ENCODE measurements around the gene RASAL2.
A peak's percentile ranks its signal among the peaks of the same experiment; 100 is the strongest.
"Not testable (repeated sequence)": the region's sequence is repeated elsewhere in the genome, so short reads cannot be mapped to it uniquely, and the experiment has no call there.

RASAL2 gene

DNA sequence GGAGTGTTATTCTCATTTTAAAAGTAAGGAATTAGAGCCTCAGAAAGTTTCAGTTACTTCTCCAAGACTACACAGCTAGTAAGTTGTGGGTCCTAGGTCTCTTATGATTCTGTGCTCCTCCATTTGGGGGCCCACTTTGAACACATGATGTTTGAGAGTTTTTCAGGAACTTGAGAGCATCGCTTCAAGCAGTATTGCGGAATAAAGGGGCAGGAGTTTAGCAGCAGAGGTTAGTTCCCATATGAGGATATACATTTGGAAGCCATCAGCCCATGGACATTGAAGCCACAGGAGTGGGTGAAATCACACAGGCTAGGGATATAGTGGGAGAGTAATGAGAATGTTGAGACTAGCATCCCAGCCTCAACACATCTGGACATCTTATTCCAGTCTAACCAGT, 143.2 kb downstream of the RASAL2 start:
- no peak for DNase-seq (ENCODE audit: low read depth)

DNA sequence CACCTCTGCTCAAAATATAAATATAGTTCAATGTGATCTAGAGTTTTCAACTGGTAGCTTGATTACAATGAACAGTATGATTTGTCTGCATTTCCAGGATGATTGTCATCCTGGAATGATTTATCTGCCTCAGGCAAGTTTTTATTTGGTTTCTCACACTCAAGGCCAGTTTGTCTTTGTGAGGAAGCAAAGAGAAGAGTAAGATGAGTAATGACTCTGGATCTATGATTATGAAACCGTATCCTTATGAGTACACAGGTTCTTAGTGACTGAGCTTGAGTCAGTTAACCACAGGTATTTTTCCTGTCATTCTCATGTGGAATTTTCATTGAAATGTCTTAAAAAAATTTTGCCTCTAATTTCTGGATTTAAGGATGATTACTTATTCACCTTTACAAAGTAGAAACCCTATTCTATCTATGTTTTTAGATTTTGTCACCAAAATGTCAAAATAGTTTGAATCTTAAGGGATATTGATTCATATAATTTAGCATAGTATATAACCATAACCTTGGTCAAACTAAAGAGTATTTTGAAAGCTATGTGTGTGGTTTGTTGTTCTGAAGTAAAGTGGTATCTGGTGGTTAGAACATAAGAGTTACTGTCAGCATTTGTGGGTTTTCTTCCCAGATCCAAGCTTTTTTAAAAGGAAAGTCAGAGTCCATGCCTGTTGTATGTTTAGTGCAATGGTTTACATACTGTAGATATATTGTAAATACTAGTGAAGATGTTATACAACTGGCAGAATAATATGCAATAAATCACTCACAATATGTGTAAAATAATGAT, 145.0 kb downstream of the RASAL2 start:
- DNase-seq (ENCODE audit: low read depth), result peak; percentile 98

DNA sequence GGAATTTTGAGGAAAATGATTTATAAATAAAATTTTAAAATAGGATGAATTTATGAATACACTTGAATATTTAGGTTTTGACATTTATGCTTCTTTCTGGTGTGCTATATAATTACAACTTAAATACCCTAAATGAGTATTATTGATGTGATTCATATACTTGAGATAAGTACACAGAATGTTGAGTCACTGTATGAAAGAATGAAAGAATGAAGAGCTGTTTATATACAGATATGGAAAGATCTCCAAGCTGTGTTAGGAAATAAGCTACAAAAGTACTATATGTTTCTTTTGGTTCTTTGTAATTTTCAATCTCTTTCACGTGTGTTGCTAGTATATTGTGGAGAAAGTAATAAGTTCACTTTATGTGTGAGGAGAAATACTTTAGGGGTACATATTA, 147.2 kb downstream of the RASAL2 start:
- no peak for DNase-seq (ENCODE audit: low read depth)

GRCh38 chr1:178241837-178242236, 147.9 kb downstream of the RASAL2 start:
- DNase-seq (ENCODE audit: low read depth), result no peak

GRCh38 chr1:178243119-178243518, 149.2 kb downstream of the RASAL2 start:
- no peak for DNase-seq (ENCODE audit: low read depth)

- no peak for DNase-seq (ENCODE audit: low read depth)
Observed at GRCh38 chr1:178243890-178244289, 150.0 kb downstream of the RASAL2 start.

DNA sequence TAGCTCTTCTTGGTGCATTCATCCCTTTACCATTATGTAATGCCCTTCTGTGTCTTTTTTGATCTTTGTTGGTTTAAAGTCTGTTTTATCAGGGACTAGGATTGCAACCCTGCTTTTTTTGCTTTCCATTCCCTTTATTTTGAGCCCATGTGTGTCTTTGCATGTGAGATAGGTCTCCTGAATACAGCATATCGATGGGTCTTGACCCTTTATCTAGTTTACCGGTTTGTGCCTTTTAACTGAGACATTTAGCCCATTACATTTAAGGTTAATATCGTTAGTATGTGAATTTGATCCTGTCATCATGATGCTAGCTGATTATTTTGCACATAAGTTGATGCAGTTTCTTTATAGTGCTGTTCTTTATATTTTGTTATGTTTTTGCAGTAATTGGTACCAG, 154.4 kb downstream of the RASAL2 start:
- not testable (repeated sequence) for DNase-seq (ENCODE audit: low read depth)

DNA sequence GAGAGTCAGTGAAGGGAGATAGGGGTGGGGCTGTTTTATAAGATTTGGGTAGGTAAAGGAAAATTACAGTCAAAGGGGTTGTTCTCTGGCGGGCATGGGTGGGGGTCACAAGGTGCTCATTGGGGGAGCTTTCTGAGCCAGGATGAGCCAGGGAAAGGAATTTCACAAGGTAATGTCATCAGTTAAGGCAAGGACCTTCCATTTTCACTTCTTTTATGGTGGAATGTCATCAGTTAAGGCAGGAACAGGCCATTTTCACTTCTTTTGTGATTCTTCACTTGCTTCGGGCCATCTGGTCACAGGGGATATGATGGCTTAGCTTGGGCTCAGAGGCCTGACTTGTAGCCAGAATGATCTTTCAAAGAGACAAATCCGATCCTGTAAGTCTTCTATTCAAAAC, 159.7 kb downstream of the RASAL2 start:
- DNase-seq (ENCODE audit: low read depth), result not testable (repeated sequence)

- no peak for DNase-seq (ENCODE audit: low read depth)
Observed at GRCh38 chr1:178254433-178254832, 160.5 kb downstream of the RASAL2 start.

DNA sequence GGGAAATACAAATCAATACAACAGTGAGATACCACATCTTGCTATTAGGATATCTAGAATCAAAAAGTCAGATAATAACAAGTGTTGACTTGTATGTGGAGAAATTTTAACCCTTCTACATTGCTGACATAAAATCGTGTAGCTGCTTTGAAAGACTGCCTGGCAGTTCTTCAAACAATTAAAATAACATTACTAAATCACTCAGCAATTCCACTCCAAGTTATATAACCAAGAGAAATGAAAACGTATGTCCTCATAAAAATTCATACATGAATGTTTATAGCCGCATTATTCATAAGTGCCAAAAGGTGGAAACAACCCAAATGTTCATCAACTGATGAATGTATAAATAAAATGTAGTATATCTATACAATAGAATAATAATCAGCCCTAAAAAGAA, 164.6 kb downstream of the RASAL2 start:
- DNase-seq (ENCODE audit: low read depth), result no peak

DNA sequence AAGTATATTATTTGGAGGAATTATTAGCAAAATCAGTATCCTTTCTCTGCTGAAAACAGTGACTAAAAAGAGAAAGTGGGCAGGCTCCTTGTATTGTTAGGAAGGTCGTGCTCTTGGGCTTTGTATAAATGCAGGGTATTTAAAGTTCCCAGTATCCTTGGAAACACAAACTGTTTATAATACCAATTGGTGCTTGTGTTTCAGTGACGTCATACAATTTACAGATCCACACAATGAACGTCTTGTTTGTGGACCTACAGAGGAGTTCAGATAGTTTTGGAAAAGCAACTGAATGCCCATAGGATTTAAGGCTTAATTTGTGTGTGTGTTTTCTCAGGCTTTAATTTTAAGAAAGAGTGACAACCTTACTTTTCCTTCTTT, 168.2 kb downstream of the RASAL2 start:
- DNase-seq (ENCODE audit: low read depth), result no peak

- DNase-seq (ENCODE audit: low read depth), result no peak
Observed at GRCh38 chr1:178263341-178263740, 169.4 kb downstream of the RASAL2 start.

DNA sequence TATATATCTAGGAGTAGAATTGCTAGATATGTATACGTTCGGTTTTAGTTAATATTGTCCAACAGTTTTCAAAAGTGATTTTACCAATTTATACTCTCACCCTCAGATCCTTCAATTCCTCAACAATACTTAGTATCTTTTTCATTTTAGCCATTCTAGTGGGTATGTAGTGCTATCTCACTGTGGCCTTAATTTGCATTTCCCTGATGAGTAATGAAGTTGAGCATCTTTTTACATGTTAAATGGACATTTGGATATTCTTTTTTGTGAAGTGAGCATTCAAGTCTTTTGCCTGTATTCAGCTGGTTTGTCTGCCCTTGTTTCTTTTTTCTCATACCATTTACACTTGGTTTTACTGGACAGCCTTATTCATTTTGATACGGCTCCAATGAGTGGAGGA, 172.2 kb downstream of the RASAL2 start:
- no peak for DNase-seq (ENCODE audit: low read depth)

DNA sequence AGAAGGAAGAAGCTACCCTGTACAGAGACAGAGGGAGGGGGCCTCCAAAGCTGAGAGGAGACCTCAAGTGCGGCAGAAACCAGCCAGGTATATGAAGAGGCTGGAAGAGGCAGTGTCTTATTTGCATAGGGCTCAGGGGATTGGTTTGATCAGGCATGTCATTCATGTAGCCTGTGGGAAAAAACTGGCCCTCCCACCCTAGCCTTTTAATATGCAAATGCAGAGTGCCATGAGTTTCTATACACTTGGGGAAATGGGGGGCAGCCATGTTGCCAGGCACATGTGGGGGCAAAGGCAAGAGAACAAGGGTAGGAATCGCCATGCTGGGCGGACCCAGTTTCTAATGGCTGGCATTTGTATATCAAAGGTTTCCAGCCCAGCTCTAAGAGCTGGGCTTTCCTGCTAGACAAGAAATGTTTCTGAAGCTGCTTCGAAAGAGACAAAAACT, 172.7 kb downstream of the RASAL2 start:
- DNase-seq (ENCODE audit: low read depth), result no peak

- DNase-seq (ENCODE audit: low read depth), result peak; percentile 38
Observed at GRCh38 chr1:178267646-178268094, 173.8 kb downstream of the RASAL2 start.

GRCh38 chr1:178271471-178271870, 177.6 kb downstream of the RASAL2 start:
- DNase-seq (ENCODE audit: low read depth), result no peak

GRCh38 chr1:178273707-178274410, 180.0 kb downstream of the RASAL2 start:
- no peak for DNase-seq (ENCODE audit: low read depth)

GRCh38 chr1:178275049-178275448, 181.1 kb downstream of the RASAL2 start:
- no peak for DNase-seq (ENCODE audit: low read depth)

DNA sequence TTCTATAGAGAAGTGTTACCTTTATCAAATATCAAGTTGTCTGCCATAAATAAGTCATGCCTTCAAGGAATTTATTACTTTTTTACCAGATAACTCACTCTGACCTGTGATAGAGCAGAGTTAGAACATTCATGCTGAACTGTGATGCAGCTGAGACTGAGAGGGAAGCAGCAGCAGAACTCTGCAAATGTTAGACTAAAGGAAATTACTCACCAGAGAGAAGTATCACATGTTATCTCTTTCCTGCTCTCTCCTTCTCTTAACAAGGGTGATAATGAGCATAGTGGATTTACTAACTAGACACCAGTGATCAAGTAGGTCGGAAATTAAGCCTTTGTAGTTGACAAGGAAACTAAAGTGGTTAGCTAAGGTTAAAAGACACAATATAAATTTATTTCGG, 181.6 kb downstream of the RASAL2 start:
- no peak for DNase-seq (ENCODE audit: low read depth)

GRCh38 chr1:178277793-178278530, 184.1 kb downstream of the RASAL2 start:
- no peak for DNase-seq (ENCODE audit: low read depth)

DNA sequence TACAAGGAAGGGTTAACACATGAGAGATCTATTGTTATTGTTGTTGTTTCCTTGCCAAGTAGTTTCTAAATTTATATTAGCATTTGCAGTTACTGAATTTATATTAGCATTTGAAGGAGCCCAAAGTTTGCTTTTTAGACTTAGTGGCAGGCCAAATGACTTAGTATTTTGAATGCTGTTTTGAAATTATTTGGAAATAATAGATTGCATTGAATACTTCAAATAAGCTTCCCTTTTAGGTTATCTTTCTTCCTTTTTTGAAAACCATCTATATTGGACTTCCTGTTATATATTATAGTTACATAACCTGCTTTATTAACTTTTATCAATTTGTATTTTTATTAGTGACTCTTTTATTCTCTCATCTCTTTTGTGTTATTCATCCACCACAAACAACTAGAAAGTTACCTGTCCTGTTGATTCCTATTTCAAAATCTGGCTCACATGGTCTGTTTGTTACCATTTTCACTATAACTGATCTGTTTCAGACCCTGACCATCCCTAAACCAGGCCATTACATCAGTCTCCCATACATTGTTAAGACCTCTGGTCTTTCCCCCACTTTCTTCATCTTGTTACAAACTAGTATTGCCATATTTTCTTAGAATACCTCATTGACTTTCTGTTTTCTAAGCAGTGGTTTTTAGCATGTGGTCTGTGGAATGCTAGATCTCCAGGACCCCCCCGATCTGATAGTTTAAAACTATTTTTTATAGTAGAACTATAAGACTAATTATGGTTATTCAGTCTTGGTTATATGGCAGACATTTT, 185.2 kb downstream of the RASAL2 start:
- no peak for DNase-seq (ENCODE audit: low read depth)

- peak; percentile 11 for DNase-seq (ENCODE audit: low read depth)
Observed at GRCh38 chr1:178282949-178283367, 189.1 kb downstream of the RASAL2 start.
